ENCODE data around the gene WDR49.
A peak's percentile ranks its signal among the peaks of the same experiment; 100 is the strongest.

The WDR49 gene

DNA sequence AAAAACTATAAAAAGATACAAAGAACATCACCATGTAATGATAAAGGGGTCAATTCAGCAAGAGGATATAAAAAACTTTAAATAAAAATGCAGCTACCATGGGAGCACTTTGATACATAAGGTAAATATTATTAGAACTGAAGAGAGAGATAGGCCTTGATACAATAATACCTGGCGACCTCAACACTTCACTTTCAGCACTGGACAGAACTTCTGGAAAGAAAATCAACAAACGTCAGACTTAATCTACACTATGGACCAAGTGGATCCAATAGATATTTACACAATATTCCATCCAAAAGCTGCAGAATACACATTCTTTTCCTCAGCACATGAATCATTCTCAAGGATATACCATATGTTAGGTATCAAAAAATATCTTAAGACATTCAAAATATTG lies 42.0 kb downstream of the WDR49 start:
- DNase-seq, result no peak

DNA sequence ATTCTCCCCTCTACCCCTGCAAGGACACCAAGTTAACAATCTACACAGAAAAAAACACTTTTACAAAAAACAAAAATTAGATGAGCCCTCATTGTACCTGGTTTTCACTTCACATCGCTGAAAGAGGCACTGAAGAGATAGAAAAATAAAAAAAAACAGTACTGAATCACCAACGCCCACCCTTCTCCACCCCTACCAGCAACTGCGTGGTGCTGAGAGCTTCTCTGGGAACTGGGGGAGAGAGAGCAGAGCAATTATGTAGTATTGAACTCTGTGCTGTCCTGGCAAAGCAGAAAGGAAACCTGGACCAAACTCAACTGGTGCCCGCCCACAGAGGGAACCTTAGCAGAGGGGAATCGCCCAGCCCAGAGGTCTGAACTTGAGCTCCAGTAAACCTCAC lies 44.6 kb downstream of the WDR49 start:
- DNase-seq, result no peak

- no peak for DNase-seq
Observed at GRCh38 chr3:167606836-167607235, 46.9 kb downstream of the WDR49 start.

- DNase-seq, result no peak
Observed at GRCh38 chr3:167605871-167606270, 47.9 kb downstream of the WDR49 start.

DNA sequence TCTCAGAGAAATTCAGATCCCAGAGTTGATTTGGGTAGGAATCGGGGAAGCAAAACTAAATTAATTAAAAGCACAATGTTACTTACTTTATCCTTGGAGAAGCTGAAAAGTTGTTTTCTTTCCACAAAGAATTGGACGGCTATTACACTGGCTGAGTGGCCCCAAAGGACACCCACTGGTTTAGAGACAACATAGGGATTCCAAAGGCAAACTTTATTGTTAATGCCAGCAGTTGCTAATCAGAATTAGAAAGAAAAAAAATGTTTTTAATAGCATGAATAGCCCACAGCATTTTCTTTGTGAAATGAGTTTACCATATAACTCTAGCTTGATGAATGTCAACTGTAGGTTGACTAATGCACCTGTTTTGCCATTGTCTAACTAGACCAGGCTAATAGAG lies 51.7 kb downstream of the WDR49 start:
- DNase-seq, result no peak

DNA sequence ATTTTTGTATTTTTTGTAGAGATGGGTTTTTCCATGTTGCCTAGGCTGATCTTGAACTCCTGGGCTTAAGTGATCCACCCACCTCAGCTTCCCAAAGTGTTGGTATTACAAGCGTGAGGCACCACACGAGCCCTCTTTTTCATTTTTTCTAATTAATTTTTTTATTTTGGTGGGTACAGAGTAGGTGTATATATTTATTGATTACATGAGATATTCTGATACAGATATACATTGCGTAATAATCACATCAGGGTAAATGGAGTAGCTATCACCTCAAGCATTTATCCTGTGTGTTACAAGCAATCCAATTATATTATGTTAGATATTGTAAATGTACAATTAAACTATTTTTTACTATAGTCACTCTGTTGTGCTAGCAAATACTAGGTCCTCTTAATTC lies 66.1 kb downstream of the WDR49 start:
- DNase-seq, result no peak

DNA sequence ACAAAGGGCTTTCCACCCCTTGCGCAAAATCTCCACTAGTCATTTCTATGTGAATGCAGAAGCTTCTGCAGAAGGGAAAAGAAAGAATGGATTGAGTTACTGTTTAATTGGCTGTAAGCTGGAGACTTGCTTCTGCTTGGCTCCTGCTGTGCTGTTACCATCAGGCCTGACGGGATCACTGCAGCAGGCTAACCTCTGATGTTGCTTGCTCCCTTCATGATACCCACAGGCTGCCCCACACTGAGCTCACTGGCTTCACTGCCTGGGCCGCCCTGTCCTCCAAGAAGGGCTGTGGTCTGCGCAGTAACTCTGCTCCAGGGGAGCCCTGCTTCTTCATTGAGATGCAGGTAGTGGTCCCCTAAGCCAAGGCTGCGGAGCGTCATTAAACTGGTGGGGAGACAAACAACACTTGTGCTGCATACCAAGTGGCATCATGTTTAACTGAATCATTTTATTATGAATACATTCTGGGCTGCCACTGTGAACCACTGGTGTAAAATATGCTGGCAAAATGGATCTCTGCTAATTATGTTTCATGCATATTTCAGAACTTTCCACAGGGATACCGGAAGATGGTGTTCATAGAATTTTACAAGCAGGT lies 78.6 kb downstream of the WDR49 start:
- DNase-seq, result no peak

DNA sequence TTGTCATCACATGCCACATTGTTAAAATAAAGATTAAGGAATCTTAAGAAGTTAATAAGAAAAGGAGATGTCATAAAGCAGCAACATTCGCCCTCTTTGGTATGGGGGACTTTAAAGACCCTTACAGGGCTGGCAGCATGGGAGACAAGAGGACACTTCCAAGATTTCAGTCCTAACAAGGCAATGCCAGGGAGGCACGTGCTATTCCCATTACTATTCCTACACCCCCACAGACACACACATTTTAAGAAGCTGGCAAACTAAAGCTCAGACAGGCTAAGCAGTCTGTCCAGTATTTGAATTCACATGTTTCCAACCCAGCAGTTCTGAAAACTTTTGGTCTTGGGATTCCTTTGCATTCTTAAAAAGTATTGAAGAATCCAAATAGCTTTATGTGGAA lies 80.8 kb downstream of the WDR49 start:
- no peak for DNase-seq

DNA sequence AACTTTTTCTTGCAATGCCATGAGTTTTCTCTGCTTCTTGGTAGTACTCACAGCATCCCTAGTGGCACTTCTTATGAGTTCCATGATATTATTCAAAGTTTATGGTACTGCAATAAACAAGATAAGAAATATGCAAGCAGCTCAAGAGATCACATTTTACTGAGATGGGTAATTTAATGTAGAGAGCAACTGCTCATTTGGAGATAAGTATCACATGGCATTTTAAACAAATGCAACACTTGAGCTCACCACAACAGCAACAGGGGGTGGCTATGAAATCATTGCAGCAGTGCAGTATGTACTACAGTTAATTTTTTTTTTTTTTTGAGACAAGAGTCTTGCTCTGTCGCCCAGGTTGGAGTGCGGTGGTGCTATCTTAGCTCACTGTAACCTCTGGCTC lies 85.1 kb downstream of the WDR49 start:
- DNase-seq, result no peak

DNA sequence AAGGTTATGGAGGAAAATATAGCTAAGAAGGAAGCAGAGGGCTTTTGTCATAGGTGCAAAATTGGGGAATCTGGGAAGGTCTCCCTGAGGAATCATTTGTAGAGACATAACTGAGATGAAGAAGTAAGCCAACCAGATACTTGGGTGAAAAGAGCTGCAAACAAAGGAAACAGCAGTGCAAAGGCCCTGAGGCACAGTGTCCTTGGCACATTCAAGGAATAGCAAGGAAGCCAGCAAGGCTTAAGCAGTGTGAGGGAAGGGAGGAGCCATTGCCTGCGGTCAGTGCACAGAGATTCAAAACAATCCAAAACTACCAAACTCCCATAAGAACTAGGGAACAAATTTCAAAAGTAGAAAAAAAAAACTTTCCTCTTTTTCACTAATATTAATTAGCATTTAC lies 88.3 kb downstream of the WDR49 start:
- DNase-seq, result no peak

- DNase-seq, result no peak
Observed at GRCh38 chr3:167564612-167565011, 89.1 kb downstream of the WDR49 start.

GRCh38 chr3:167559924-167560323 lies 93.8 kb downstream of the WDR49 start:
- no peak for DNase-seq

DNA sequence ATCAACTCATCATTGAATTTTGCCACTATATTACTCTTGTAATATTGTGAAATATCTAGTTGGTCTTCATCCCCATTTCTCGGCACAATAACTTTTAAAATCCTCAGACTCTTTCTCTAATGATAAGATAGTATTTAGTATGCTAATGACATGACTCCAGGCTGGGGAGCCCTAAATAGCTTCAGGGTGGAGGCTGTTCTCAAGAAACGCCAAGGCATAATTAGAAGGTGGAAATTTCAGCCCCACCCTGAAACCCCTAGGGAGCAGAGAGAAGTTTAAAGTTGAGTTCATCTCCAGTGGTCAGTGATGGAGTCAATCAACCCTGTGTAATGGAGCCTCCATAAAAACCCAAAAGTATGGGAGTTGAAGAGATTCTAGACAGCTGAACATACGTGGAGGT lies 98.8 kb downstream of the WDR49 start:
- DNase-seq, result no peak

GRCh38 chr3:167538081-167538480 lies 115.7 kb downstream of the WDR49 start:
- no peak for DNase-seq

GRCh38 chr3:167521006-167521355 lies 132.8 kb downstream of the WDR49 start:
- DNase-seq, result peak; percentile 89

DNA sequence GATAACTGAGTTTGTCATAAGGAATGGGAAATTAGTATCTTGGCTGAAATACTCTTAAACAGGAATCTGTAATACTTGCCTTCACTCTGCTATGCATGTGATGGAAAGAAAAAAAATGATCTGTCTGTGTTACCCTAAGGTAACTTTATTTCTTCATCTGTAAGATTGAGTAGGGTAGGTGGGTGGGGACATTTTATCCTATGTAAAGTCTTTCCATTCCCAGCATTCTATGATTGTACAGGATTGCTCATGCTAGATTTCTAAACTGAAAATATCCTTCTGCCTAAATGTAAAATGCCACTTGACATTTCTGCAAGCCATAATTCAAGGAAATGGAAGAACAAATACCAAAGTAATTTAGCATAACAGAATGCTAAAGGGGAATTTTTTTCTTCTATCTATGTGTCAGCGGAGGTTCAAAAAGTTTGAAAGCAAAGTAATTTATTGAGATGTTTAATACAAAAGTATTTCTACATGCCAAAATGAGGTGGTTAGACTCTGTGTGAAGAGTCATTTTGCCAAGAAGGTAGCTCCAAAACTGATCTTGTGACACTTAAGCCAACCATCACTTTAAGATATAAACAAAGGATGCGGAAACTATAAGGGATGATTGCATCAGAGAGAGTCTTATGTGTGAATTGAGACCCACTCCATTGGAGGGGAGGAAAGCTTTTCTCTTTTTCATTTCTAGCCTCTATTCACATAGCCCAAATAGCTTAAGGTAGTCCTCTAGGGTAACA lies 133.3 kb downstream of the WDR49 start:
- peak; percentile 55 for DNase-seq

- DNase-seq, result no peak
Observed at GRCh38 chr3:167507954-167508353, 145.8 kb downstream of the WDR49 start.

DNA sequence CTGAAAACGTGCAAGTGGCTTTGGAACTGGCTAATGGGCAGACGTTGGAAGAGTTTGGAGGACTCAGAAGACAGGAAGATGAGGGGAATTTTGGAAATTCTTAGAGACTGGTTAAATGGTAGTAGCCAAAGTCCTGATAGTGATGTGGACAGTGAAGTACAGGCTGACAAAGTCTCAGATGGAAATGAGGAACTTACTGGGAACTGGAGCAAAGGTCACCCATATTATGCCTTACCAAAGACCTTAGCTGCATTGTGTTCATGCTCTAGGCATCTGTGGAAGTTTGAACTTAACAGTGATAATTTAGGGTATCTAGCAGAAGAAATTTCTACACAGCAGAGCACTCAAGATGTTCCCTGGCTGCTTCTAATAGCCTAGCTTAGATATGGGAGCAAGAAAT lies 151.3 kb downstream of the WDR49 start:
- peak; percentile 31 for DNase-seq

DNA sequence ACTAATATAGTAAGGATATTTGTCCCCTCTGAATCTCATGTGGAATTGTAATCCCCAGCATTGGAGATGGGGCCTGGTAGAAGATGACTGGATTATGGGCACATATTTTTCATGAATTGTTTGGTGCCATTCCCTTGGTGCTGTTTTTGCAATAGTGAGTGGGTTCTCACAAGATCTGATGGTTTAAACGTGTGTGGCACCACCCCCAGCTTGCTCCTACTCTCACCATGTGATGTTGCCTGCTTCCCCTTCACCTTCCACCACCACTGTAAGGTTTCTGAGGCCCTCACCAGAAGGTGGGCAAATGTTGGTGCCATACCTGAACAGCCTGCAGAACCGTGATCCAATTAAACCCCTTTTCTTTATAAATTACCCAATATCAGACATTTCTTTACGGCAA lies 151.8 kb downstream of the WDR49 start:
- no peak for DNase-seq

DNA sequence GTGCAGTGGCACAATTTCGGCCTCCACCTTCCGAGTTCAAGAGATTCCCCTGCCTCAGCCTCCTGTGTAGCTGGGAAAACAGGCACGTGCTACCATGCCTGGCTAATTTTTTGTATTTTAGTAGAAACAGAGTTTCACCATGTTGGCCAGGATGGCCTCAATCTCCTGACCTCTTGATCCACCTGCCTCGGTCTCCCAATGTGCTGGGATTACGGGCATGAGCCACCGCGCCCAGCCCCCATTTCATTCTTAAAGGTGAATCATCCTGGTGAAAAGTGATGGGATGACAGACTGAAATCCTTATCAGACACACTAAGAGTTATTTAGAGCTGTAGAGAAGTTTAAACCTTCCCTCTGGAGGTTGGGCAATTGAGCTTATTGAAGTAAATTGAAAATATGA lies 155.8 kb downstream of the WDR49 start:
- DNase-seq, result no peak

- DNase-seq, result peak; percentile 23
Observed at GRCh38 chr3:167493244-167493643, 160.5 kb downstream of the WDR49 start.

DNA sequence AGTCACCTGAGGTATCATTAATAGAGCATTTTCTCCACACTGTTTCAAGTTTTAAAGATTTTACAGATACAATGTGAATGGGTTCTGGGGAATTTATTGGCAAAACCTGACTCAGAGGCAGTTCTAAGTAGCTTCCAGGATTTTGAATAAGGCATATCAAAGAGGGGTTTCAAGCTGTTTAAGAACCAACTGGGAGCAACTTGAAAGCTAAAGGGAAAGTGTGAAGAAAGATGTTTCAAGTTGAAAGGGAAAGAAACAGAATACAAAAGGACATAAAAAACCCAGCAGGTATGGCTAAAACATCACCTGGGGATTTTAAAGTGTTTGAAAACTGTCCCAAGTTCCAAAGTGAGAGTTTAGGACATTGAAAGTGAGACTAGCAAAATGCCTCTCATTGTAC lies 162.1 kb downstream of the WDR49 start:
- DNase-seq, result no peak

- no peak for DNase-seq
Observed at GRCh38 chr3:167489571-167489970, 164.2 kb downstream of the WDR49 start.

DNA sequence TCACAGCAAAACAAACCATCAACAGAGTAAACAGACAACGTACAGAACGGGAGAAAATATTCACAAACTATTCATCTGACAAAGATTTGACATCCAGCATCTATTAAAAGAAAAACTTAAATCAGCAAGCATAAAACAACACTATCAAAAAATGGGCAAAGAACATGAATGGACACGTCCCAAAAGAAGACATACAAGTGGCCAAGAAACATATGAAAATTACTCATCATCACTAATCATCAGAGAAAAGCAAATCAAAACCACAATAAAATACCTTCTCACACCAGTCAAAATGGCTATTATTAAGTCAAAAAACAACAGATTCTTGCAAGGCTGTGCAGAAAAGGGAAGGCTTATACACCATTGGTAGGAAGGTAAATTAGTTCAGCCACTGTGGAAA lies 166.2 kb downstream of the WDR49 start:
- no peak for DNase-seq

DNA sequence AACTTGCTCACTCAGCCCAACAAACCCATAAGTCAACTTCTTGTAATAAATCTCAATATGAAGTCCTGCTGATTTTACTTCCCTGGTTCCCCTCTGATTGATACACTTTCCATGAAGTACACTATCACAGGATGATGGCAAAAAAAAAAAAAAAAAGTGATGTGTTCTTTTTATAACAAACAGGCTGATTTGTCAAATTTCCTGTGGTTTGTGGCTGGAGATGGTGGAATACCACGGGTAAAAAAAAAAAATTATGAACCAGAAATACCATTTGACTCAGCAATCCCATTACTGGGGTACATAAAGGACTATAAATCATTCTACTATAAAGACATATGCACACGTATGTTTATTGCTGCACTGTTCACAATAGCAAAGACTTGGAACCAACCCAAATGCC lies 169.2 kb downstream of the WDR49 start:
- DNase-seq, result no peak

Data from inflammatory macrophage treated with lipopolysaccharide for 4 hours (primary cell).